ENCODE results near the gene SCGN.

Gene SCGN

GRCh38 chr6:25655723-25656122 is 3.7 kb downstream of the SCGN start:
- TF ChIP-seq, protein P1, sequence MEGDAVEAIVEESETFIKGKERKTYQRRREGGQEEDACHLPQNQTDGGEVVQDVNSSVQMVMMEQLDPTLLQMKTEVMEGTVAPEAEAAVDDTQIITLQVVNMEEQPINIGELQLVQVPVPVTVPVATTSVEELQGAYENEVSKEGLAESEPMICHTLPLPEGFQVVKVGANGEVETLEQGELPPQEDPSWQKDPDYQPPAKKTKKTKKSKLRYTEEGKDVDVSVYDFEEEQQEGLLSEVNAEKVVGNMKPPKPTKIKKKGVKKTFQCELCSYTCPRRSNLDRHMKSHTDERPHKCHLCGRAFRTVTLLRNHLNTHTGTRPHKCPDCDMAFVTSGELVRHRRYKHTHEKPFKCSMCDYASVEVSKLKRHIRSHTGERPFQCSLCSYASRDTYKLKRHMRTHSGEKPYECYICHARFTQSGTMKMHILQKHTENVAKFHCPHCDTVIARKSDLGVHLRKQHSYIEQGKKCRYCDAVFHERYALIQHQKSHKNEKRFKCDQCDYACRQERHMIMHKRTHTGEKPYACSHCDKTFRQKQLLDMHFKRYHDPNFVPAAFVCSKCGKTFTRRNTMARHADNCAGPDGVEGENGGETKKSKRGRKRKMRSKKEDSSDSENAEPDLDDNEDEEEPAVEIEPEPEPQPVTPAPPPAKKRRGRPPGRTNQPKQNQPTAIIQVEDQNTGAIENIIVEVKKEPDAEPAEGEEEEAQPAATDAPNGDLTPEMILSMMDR (IDR thresholded peaks at IDR 0.05) = no peak

DNA sequence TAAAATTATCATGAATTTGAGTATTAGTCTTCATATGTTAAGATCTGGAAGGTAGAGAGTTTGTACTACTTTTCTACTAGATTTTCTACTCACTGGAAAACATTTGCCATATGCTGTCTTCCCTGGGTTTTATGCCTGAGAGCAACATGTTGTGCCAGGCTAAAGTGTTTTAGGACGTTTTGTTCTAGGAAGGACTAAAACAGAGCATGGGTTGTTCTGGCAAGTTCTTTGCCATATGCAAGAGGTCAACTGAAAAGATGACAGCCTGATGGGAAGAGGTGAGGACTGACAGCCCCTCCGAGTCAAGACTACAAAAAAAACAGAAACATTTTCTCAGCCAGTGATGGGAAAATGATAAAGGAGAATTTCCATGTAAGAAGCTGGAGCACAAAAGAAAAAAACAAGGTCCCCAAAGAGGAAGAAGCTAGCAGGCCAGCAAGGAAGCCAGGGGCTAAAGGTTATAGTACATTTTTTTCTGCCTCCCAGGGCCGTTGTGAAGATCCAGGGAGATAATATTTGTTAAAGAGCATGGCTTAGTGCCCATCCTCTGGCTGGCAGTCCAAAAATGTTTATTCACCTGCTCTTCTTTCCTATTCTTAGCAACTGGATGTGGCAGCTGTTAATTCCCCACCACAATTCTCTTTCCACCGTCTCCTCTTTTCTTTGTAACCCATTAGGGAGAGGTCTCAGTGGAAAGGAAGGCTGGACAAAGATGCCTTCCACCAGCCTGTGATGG is 7.8 kb downstream of the SCGN start:
- TF ChIP-seq, protein P1 (IDR thresholded peaks at IDR 0.05) = no peak

DNA sequence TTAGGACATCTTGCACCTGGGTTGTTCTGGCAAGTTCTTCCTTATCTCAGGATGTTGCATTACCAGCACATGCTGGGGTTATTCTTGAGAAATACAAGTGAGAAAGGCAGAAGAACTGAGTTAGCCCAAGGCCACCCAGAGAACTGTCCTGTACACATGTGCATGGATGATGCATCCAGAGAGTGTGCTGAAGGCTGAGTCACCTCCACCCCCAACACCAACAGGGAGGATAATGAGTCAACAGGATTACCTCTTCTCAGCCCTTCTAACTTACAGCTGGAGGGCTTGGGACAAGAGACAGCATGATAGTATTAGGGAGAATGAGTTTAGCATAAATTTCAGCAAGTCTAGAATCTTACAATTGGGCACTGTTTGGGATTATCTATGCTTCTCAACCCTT is 8.5 kb downstream of the SCGN start:
- TF ChIP-seq, protein P1 (IDR thresholded peaks at IDR 0.05) = no peak

- TF ChIP-seq, protein P1 (IDR thresholded peaks at IDR 0.05) = no peak
Observed at GRCh38 chr6:25661129-25661779, 9.2 kb downstream of the SCGN start.

DNA sequence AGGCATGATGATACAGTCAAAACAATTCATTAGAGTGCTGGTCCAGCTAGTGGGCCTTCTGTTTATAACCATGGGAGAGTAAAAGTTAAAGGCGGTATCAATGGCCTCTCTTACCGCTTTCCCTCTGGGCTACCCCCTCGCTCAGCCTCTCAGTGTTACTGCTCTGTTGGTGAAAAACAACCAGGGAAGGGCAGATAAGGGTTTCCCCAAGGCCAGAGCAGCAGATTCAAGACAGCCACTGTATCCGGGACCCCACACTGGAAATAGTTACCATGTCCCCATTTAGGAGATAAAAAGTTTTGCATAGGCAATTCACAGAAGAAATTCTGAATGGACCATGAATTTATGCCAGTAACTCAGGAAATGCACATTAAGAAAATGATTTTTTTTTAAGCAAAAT is 13.4 kb downstream of the SCGN start:
- TF ChIP-seq, protein P1 (IDR thresholded peaks at IDR 0.05) = no peak

GRCh38 chr6:25669413-25669812 is 17.4 kb downstream of the SCGN start:
- TF ChIP-seq, protein P1 (IDR thresholded peaks at IDR 0.05) = no peak

- TF ChIP-seq, protein P1 (IDR thresholded peaks at IDR 0.05) = no peak
Observed at GRCh38 chr6:25670208-25670607, 18.2 kb downstream of the SCGN start.
